Effector memory CD8-positive, alpha-beta T cell (primary cell): Measurements from ENCODE around the gene BCAS3.

Source experiments
- ATAC-seq: fragments of 150-1000 bp; cut with Tn5 transposase; replicated peaks from 2 replicates; pipeline ENCODE4 v1.10.0; 2021; ENCODE audit warnings: mild to moderate bottlenecking, moderate library complexity
- DNase-seq, 3 experiments: peaks; one replicate each; pipeline ENCODE4 v3.0.0; 2021
- H3K27ac Mint-ChIP-seq, 2 donors: one replicate each; pipeline ENCODE4 v1.8.0; 2022; ENCODE audit warnings: mild to moderate bottlenecking in 2 of 2, mixed read lengths in 2 of 2, moderate library complexity in 2 of 2
- H3K27me3 Mint-ChIP-seq, 2 donors: one replicate each; pipeline ENCODE4 v1.8.0; 2022; ENCODE audit warnings: mixed read lengths in 2 of 2
- H3K36me3 Mint-ChIP-seq: one replicate; pipeline ENCODE4 v1.8.0; 2022; ENCODE audit warnings: mild to moderate bottlenecking, moderate library complexity, mixed read lengths; ENCODE audit not compliant: insufficient read depth
- H3K4me1 Mint-ChIP-seq, 2 donors: one replicate each; pipeline ENCODE4 v1.8.0; 2022; ENCODE audit warnings: low read depth in 2 of 2, mixed read lengths in 2 of 2
- H3K4me3 Mint-ChIP-seq, 2 donors: one replicate each; pipeline ENCODE4 v1.8.0; 2022; ENCODE audit warnings: mild to moderate bottlenecking in 2 of 2, mixed read lengths in 2 of 2, moderate library complexity in 2 of 2
- H3K9me3 Mint-ChIP-seq, 2 donors: one replicate each; pipeline ENCODE4 v1.8.0; 2022; ENCODE audit warnings: mixed read lengths in 2 of 2

Gene BCAS3

GRCh38 chr17:61383689-61384201 lies 706.1 kb downstream of the BCAS3 start:
- Mint-ChIP-seq H3K9me3 (no peaks in the 10 kb centered on the region), H3K36me3 (peaks cover 5% of the 10 kb centered on the region), H3K4me1 (peaks cover 0 to 2% of the 10 kb centered on the region in 2 donors), H3K4me3 (no peak overlapping the region), H3K27ac (no peak overlapping the region), H3K27me3 (no peaks in the 10 kb centered on the region)
- no peak for DNase-seq
- ATAC-seq: no peak

- Mint-ChIP-seq H3K9me3 (no peaks in the 10 kb centered on the region), H3K4me3 (no peak overlapping the region), H3K4me1 (peaks cover 0 to 6% of the 10 kb centered on the region in 2 donors), H3K27me3 (no peaks in the 10 kb centered on the region), H3K36me3 (peaks cover 5% of the 10 kb centered on the region), H3K27ac (no peak overlapping the region)
- DNase-seq (no peak), ATAC-seq (no peak)
These were observed 706.7 kb downstream of the BCAS3 start for GRCh38 chr17:61384354-61384691.

- ATAC-seq (no peak), DNase-seq (no peak)
- Mint-ChIP-seq H3K9me3 (no peaks in the 10 kb centered on the region), H3K27me3 (no peaks in the 10 kb centered on the region), H3K4me1 (peaks cover 4 to 6% of the 10 kb centered on the region in 2 donors), H3K27ac (no peak overlapping the region), H3K4me3 (no peak overlapping the region), H3K36me3 (peaks cover 5% of the 10 kb centered on the region)
These were observed 707.3 kb downstream of the BCAS3 start for GRCh38 chr17:61384692-61385576.

- DNase-seq (no peak), ATAC-seq (no peak)
- Mint-ChIP-seq H3K4me1 (peaks cover 6 to 7% of the 10 kb centered on the region in 2 donors), H3K9me3 (no peaks in the 10 kb centered on the region), H3K27me3 (no peaks in the 10 kb centered on the region), H3K36me3 (peaks cover 5% of the 10 kb centered on the region), H3K4me3 (no peak overlapping the region), H3K27ac (no peak overlapping the region)
These were observed 708.1 kb downstream of the BCAS3 start for GRCh38 chr17:61385577-61386236.

GRCh38 chr17:61386251-61386650 lies 708.6 kb downstream of the BCAS3 start:
- H3K27ac Mint-ChIP-seq: no peak overlapping the region
- peaks cover 5% of the 10 kb centered on the region for H3K36me3 Mint-ChIP-seq

GRCh38 chr17:61387011-61387410 lies 709.4 kb downstream of the BCAS3 start:
- Mint-ChIP-seq H3K27ac (no peak overlapping the region), H3K27me3 (no peaks in the 10 kb centered on the region), H3K9me3 (no peaks in the 10 kb centered on the region), H3K4me3 (no peak overlapping the region), H3K4me1 (peaks cover 6 to 7% of the 10 kb centered on the region in 2 donors), H3K36me3 (peaks cover 10% of the 10 kb centered on the region)
- ATAC-seq (no peak), DNase-seq (no peak)

More at GRCh38 chr17:61386251-61386650, 708.6 kb downstream of the BCAS3 start:
- no peak overlapping the region for H3K4me3 Mint-ChIP-seq
- no peak for DNase-seq
- no peaks in the 10 kb centered on the region for H3K27me3 Mint-ChIP-seq
- peaks cover 6 to 7% of the 10 kb centered on the region in 2 donors for H3K4me1 Mint-ChIP-seq
- H3K9me3 Mint-ChIP-seq: no peaks in the 10 kb centered on the region
- no peak for ATAC-seq

- no peaks in the 10 kb centered on the region for H3K9me3 Mint-ChIP-seq
- DNase-seq (no peak), ATAC-seq (no peak)
- H3K4me1 Mint-ChIP-seq: peaks cover 6 to 7% of the 10 kb centered on the region in 2 donors
- no peak overlapping the region for H3K4me3 Mint-ChIP-seq
- peaks cover 10% of the 10 kb centered on the region for H3K36me3 Mint-ChIP-seq
- no peaks in the 10 kb centered on the region for H3K27me3 Mint-ChIP-seq
- no peak overlapping the region for H3K27ac Mint-ChIP-seq
These were observed 710.1 kb downstream of the BCAS3 start for GRCh38 chr17:61387511-61388305.

- Mint-ChIP-seq H3K4me3 (no peak overlapping the region), H3K27ac (no peak overlapping the region), H3K4me1 (peaks cover 6 to 7% of the 10 kb centered on the region in 2 donors), H3K9me3 (no peaks in the 10 kb centered on the region), H3K27me3 (no peaks in the 10 kb centered on the region), H3K36me3 (peaks cover 12% of the 10 kb centered on the region)
- DNase-seq (no peak), ATAC-seq (no peak)
These were observed 711.1 kb downstream of the BCAS3 start for GRCh38 chr17:61388561-61389356.

GRCh38 chr17:61389670-61390478 lies 712.2 kb downstream of the BCAS3 start:
- Mint-ChIP-seq H3K4me3 (no peak overlapping the region), H3K4me1 (peaks cover 7 to 8% of the 10 kb centered on the region in 2 donors), H3K9me3 (no peaks in the 10 kb centered on the region), H3K36me3 (peaks cover 13% of the 10 kb centered on the region), H3K27ac (no peak overlapping the region), H3K27me3 (peaks cover 0 to 3% of the 10 kb centered on the region in 2 donors)
- DNase-seq (peak in 1 of 3 experiments; percentile 39), ATAC-seq (peak; percentile 58)

GRCh38 chr17:61390479-61390791 lies 712.8 kb downstream of the BCAS3 start:
- Mint-ChIP-seq H3K27me3 (peaks cover 4 to 9% of the 10 kb centered on the region in 2 donors), H3K9me3 (no peaks in the 10 kb centered on the region), H3K36me3 (peaks cover 16% of the 10 kb centered on the region), H3K27ac (no peak overlapping the region), H3K4me3 (no peak overlapping the region), H3K4me1 (peaks cover 7 to 9% of the 10 kb centered on the region in 2 donors)
- DNase-seq: no peak
- no peak for ATAC-seq

GRCh38 chr17:61391595-61392291 lies 714.1 kb downstream of the BCAS3 start:
- Mint-ChIP-seq H3K27me3 (peaks cover 11 to 17% of the 10 kb centered on the region in 2 donors), H3K9me3 (no peaks in the 10 kb centered on the region), H3K27ac (no peak overlapping the region), H3K4me3 (no peak overlapping the region), H3K36me3 (peaks cover 14% of the 10 kb centered on the region), H3K4me1 (peaks cover 7 to 9% of the 10 kb centered on the region in 2 donors)
- DNase-seq (no peak), ATAC-seq (no peak)

- no peak overlapping the region for H3K27ac Mint-ChIP-seq
- H3K9me3 Mint-ChIP-seq: no peaks in the 10 kb centered on the region
- H3K27me3 Mint-ChIP-seq: peaks cover 11 to 19% of the 10 kb centered on the region in 2 donors
- DNase-seq (no peak), ATAC-seq (no peak)
- H3K4me3 Mint-ChIP-seq: no peak overlapping the region
- peaks cover 7 to 9% of the 10 kb centered on the region in 2 donors for H3K4me1 Mint-ChIP-seq
- H3K36me3 Mint-ChIP-seq: peaks cover 15% of the 10 kb centered on the region
These were observed 715.0 kb downstream of the BCAS3 start for GRCh38 chr17:61392679-61393078.
